Measurements from ENCODE around the gene CNTFR.

The CNTFR gene

DNA sequence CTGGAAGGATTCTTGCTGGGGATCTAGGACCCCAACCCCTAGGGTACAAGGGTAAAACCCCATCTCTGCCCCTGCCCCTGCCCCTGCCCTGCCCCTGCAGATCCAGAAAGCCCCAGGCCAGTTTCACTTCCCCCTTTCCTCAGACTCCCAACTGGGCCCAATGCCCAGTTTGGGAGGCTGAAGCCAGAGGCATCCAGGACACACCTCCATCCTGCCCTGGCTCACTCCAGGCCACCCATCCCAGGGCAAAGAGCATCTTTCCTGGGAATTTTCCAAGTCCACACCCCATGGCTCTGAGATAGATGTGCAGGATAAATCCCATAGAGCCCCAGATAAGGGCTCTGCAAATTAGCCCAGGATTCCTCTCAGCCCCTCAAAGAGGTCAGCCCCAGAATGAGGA, 17.4 kb downstream of the CNTFR start:
- no peak for DNase-seq

DNA sequence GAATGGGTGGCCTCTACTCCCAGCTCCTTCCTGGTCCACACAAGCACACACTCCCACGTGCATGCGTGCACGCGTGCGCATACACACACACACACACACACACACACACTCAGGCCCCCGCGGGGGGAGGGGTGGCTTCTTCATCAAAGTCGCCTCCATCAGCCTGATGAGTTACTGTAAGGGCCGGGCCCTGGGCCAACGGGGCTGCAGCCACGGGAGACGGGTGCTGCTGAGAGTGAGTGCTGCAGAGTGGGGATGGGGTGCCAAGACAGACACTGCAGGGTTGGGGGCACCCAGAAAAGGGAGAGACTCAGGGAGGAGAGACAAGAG, 18.1 kb downstream of the CNTFR start:
- DNase-seq, result no peak

DNA sequence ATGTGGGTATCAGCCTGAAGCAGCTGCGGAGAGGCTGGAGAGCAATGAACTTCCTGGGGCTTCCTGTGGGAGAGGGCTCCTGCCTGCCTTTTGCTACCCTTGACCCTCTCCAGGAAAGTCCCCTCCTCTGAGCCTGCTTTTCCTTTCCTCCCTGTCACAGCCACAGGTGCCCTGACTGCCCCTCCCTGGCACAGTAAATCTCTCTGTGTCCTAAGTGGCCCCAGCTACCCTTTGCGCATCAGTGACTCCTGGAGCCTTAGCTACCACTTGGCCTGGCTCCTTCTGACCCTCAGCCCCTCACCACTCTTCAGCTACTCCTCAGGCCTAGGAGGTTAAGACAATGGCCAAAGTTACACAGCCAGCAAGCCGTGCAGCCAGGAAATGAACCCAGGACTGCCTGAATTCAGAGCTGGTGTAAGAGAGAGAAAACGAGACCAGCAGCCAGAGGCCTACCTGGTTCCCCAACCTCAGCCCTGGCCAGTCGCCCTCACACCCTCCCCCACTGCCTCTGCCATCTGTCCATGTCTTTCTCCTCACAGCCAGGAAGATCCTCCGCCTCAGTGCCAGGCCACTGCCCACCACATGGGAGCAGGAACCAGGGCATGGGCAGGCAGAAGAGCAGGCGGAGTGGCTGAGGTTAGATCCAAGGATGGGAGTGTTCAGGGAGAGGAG, 18.6 kb downstream of the CNTFR start:
- DNase-seq, result no peak

DNA sequence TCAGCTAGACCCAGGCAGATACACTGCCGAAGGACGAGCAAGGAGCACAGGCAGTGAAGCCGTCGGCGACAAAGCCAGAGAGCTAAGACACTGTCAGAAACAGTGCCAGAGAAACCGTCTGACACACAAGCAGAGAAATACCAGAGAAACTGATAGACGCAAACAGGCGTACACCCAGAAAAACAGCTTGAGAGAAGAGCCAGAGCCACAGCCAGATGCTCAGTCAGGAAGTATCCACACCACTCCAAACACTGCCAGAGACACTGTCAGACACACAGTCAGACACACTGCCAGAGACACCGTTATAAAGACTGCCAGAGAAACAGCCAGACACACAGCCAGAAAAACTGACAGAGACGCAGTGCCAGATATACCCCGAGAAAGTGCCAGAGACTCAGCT, 19.1 kb downstream of the CNTFR start:
- DNase-seq, result no peak

DNA sequence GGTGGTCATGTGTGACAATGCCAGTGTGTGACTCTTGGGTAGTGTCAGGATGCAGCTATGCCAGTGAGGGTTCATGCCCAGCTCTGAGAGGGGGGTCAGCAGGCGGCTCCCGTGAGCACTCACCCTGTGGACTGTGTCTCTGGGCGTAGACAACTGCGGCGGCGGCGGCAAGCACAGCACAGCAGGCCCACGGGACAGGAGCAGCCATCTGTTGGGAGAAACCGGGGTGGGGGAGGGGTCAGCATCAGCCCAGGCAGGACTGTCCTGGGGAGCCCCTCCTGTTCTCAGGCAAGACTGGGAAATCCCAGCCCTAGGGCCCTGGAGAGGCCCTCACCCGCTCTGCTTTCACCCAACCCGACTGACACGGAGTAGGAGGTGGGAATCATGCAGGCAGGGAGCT, 20.8 kb downstream of the CNTFR start:
- DNase-seq, result no peak

DNA sequence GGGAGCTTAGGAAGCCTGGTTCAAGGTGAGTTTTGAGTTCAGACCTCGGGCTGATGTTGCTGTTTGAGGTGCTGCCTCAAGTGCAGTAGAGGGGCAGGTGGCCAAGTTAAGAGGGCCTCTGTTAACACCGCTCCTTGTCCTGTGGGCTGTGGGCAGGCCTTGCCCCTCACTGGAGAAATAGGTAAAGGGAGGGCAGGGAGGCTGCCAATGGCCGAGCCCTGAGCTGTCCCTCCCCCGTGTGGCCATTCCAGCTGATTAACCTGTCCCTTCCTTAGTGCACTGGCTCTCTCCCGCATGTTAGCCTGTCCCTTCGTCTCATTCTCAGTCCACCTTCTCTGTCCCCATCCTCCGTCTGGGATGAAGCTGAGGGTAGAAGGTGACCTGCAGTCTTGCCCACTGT, 21.4 kb downstream of the CNTFR start:
- no peak for DNase-seq

DNA sequence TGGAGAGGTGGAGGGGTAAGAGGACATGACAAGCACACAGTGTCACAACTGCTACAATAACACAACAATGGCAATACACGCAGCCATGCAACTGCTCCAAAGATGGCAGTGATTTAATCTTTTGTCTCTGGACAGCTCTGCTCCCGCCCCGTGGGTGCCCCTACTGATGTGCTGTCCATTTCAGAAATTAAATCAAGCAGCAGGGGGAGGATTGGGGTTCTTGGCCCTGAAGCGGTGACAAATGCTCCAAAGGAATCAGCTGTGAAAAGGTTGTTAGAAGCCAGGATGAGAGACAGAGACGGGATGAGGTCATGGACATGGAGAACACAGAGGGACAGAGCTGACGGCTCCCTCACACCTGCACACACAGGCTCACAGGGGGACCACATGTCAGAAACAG, 22.6 kb downstream of the CNTFR start:
- no peak for DNase-seq

DNA sequence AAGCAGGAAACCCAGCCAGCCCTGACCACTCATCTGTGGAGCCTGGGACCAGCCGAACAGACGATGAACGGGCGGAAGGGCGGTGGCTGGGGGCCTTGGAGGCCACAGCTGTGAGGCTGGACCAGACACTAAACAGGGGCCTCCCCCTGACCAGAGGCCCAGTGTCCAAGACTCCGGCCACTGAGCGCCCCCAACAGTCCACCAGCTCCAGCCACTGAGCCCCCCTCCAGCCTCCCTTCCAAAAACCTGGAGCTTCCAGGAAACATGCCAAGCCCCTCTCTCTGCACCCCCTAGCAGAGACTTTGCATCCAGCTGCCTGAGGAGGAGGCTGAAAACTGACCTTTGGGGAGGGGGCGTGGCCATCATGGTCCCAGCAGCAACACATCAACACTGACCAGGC, 23.2 kb downstream of the CNTFR start:
- no peak for DNase-seq

DNA sequence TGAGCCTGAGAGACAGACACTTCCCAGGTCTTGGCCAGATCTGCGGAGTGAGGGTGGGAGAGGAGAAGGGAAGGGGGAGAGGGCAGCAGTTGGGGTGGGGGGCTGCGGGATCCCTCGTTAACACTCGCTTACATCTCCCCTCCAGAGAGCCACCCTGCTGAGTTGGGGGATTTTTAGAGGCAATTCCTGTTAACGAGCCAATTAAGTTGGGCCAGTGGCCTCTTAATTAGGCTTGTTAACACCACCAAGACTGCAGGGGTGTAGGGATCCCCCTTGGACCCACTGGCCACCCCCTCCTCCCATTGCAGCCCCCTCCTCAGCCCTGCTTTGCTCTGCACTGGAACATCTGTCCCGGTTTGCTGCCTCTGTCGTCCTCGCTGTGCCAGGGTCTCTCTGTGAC, 23.7 kb downstream of the CNTFR start:
- no peak for DNase-seq

DNA sequence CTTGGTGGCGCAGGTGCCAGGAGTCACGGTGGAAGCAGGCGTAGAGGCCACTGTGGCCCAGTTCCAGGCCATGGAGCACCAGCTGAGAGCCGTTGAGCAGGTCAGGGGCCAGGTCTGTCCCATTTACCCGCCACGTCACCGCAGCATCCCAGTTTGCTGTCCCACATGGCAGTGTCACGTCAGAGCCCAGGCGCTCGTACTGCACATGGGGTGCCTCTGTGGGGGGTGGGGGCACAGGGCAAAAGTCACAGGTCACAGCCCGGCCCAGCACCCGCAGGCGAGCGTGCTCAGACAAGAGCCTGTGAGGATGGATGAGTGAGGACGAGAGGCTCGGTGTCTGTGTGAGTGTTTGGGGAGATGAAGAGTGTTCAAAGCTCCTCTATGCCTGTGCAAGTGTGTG, 24.9 kb downstream of the CNTFR start:
- no peak for DNase-seq

DNA sequence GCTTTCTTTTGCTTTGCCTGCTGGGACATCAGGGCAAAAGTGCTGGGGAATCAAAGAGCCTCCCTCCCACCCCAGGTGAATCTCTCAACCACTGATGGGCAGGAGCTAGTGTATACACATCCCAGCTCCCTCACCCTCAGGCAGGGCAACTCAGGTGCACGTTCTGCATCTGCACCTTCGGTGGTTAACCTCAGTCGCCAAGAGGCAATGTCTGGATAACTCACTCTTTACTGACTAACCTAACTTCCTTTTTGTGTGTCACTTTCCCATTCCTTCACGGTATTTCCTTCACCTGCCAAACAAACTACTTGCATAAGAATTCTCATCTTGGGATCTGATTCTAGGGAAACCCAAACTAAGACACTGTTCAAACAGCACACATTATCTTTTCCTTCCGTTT, 26.3 kb downstream of the CNTFR start:
- DNase-seq, result no peak

DNA sequence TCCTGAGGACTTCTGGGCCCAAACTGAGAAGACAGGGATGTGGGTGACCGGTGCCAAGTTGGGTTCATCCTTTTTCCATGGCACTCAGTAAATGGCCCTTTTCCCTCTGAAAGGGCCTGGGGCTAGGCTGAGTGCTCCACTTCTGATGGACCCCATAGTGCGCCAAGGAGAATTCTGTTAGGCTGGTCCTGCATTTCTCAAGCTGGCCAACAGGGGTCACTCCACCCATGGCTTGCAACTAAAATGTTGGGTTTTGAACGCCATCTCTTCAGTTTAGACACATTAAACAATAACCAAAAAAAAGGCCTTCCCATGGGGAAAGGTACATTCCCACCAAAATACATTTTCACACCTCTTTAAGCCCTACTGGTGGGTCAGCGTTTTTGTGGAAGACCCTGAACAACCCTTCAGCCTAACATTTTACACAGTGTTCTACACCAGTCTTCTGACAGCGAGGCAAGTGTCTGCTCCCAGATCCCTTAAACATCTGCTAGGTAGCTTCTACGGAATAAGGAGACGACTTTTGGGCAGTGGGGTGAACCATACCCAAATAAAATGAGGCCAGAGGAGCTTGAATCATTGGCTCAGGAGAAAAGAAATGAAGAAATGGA, 27.3 kb downstream of the CNTFR start:
- no peak for DNase-seq

DNA sequence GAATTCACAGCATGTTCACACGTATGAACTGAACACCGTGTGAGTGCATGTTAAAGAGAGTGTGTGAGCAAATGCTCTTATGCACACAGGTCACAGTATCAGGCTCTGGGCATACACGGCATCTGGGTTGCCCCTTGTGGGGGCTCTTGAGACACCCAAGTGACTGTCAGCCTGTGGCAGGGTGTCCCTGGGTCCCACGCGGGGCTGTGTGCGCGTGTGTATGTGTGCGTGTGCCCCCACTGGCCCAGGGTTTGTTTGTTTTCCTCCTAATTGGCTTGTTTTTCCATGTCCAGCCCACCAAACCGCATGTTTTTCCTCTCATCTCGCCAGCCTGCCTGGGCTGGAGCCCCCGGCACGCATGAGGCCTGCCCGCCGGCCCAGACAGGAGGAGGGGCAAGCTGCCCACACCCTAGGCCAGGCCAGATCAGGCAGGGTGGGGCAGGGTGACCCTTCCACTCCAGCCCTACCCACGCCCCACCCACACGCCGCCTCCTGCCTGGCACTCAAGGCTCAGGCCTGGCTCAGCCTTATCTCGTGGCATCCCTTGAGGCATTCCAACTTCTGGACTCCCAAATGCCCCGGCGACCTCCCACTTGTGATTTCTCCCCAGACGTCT, 28.8 kb downstream of the CNTFR start:
- no peak for DNase-seq

DNA sequence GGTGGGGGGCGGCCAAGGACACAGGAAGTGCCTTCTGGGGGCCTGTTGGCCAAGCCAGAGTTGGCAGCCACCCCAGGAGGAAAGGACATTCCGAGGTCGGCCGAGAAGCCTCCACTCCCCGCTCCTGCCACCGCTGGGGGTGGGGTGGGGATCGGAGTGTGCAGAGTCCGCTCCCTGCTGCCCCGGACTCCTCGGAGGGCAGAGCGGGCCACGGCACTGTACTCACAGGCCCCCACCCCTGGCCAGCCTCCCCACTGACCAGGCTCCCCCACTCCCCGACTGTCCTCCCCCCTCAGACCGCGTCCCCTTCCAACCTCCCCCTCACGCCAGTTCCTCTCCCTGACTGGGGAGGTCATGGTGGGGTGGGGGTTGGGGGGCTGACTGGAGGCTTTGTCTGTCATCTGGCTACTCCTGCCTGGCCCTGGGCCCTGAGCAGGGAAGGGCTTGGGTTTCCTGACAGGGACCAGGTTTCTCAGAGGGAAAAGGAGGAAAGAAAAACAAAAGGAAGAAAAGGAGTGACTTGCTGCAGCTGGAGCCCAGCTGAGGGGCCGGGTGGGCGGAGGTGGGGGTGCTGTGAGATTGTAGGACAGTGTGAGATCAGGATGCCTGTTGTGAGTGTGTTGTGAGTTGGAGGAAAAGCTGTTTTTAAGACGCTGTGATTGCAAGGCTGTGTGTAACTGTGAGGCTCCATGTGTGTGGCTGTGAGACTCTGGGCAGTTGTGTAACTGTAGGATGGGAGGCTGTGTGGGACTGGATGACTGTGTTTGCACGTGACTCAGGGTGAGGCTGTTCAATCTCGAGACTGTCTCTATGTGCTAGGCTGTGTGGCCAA, 29.7 kb downstream of the CNTFR start:
- no peak for DNase-seq

DNA sequence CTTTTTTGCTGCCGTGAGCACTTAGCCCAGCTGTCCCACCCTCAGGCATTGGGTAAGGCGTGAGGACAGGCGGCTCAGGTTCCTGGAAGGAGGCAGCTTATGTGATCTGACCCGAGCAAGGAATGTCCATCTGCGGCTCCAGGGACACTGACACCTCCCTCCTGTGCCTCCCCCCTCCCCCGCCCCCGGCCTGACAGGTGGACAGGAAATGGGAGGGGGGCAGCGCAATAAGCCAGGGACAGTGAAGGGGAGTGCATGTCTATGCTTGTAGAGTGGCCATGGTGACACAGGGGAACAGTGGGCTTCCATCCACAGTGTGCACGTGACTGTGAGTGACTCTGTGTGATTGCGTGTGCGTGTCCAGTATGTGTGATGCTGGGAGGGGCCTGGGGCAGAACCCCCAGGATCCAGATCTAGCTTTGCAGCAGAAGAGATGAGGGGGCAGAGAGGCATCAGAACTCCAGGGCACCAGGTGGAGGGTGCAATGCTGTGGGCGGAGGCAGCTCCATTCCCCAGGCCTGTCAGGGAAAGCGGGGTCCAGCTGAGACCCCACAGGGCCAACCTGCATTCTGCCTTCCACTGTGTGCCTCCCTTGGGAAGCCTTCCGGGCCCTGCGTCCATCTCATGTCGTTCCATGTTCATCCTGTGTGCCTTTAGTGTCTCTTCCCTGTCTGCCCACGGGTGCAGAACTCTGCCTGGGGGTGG, 30.5 kb downstream of the CNTFR start:
- DNase-seq, result no peak

DNA sequence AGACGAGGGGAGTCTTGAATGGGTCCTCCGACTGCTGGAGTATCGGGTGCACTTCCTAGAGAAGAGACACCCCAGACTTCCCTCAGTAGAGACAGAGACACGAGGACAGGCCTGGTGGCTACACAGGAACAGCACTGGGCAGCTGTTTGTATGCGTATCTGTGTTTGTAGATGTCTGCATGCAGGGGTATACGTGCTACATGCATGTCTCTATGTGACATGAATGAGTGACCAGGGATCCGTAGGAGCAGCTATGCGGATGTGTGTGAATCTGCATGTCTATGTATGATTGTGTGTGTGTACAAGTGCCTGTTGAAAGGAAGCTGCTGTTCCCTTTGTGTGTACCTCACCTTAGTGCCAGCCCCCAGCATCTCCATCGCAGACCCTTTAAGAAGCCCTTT, 31.2 kb downstream of the CNTFR start:
- DNase-seq, result no peak

DNA sequence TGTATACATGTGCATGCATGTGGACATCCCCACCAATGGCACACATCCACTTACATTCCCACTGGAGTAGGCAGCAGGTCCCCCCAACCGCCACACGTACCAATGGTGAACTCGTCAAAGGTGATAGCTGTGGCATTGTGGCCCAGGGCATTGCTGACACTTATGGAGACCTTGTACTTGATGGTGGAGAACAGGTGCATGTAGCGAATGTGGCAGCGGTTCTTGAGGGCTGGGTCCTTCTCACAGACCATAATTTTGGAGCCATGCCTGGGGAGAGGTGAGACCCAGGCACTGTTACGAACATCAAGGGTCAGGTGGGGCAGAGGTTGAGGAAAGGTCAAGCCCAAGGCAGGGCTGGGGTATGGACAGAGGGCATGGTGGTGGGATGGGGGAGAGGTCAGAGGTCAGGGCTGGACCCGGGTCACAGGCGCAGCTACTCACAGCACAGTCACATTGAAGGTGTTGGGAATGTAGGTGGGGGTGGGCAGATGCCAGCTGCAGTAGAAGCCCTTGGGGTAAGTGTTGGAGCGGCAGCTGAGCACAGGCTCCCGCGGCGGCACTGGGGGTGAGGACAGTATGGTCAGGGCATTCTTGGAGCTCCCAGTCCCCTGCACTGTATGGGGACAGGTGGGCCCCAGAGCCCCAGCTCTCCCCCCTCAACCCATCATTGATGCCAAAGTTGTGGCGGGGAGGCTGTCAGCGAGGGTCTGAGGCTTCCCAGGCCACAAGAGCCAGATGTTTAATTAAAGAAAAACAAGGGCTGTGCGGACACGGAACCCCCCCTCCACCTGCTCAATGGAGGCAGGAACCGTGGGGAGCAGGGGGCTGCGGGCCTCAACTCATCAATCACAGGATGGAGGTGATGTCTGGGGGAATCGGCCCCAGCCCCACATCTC, 31.9 kb downstream of the CNTFR start:
- no peak for DNase-seq

DNA sequence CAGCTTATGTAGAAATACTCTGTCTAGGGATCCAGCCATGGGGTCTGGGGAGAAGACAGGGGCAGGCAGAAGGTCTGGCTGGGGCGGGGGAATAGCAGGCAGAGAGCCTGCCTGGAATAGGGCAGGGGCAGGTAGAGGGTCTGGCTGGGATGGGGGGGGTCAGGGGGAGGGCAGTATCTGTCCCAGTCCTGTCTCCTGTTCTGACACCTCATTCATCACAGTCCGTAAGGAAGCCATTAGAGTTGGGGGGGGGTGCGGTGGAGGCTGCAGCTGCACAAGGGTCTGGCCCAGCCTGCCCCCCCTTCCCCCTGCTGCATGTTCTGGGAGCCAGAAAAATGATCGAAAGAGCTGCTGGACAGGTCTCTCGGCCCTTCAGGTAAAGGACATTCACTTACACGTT, 32.6 kb downstream of the CNTFR start:
- DNase-seq, result no peak

DNA sequence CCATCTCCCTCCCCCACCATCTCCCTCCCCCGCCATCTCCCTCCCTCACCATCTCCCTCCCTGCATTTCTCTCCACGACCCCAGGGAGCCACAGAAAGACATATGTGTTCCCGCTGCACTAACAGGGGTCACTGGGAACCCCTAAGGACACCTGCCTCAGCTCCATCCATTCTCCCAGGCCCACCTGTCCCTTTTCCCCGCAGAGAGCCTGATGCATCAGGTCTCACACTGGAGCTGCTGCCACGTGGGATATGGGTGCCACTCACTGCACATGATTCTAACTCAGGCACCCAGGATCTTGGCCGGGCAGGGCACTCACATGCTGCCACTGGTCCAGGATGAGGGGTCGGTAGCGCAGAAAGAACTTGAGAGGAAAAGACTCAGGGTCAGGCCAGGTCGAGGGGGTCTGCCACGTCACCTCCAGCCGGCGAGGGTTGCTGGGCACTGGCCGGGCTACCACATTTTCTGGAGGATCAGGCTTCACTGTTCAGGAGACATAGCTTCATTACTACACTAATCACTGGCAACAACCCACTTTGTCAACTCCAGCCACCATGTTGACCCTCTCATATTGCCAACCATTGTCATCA, 33.5 kb downstream of the CNTFR start:
- DNase-seq, result no peak

DNA sequence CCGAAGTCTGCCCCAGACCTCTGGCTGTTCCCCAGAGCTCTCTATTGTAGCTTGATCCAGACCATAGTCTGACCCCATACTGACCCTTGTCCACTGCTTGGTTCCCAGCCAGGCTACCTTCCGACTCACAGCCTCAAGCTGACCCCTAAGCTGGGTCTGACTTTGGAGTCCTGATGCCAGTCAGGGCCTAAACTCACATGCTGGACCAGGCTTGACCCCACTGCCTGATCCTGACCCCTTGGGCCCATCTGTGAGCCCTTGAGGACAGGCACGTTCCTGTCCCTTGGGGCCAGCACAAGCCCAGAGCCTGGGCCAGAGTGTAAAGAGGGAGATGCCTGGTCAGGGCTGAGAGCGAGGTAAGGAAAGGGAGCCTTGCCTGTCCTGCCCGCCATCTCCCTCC, 34.0 kb downstream of the CNTFR start:
- DNase-seq, result no peak

DNA sequence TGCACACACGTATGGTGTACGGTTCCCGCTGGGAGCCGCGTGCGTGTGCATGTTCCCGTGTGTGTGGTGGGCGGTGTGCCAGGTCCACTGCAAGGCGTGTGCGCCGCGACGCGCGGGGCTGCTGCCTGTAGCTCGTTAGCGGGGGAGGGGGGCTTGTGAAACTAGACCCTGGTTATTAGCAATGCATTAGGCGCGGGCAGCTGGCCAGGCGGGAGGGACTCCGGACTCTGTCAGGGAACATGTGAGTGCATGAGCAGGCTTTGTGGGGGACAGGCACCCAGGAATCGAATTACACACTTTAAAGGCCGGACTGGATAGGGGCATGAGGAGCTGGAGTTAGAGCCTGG, 34.5 kb downstream of the CNTFR start:
- DNase-seq, result no peak

Data from effector CD4-positive, alpha-beta T cell (primary cell).